ENCODE data around the gene FYB2. TPM values are rescaled to one million over a fixed set of nuclear protein-coding genes. Genes with fewer than 3 reads are reported as not detected.

The FYB2 gene
- total RNA-seq, 1 experiment from 2014 or later = 0.47 TPM

GRCh38 chr1:56696663-56697062, 122.5 kb downstream of the FYB2 start:
- no TSS peak for BruUV-seq (replicated peaks)
- H3K4me1 ChIP-seq (ENCODE audit: insufficient read depth, low read length, poor library complexity, severe bottlenecking) = no peaks in the 10 kb centered on the region
- ChIA-PET CTCF (no interaction called here), POLR2A (ENCODE audit: low non-redundant PET) (no interaction called here)
- no peaks in the 10 kb centered on the region for H3K36me3 ChIP-seq (ENCODE audit: insufficient read depth, low read length, poor library complexity, severe bottlenecking)
- no peak overlapping the region for H3K4me3 ChIP-seq (ENCODE audit: low read depth, low read length, poor library complexity, severe bottlenecking)
- no peak for DNase-seq (ENCODE audit: low spot score)
- H3K27me3 ChIP-seq (replicated peaks; ENCODE audit: insufficient read depth, low read depth, low read length, poor library complexity) = peaks cover 6% of the 10 kb centered on the region
- no peak for TF ChIP-seq CTCF (conservative IDR thresholded peaks at IDR 0.05; ENCODE audit: low read depth, low read length)
- TF ChIP-seq EZH2 (IDR thresholded peaks at IDR 0.05; ENCODE audit: borderline replicate concordance, low read depth, low read length, poor library complexity, severe bottlenecking) = no peak
- H3K27ac ChIP-seq (ENCODE audit: low read depth, low read length, poor library complexity, severe bottlenecking) = no peak overlapping the region
- intact Hi-C loops (cut with micrococcal nuclease; ENCODE audit: unreplicated experiment) = no loop called here
- H3K9me3 ChIP-seq (ENCODE audit: low read depth, low read length, poor library complexity, severe bottlenecking) = no peaks in the 10 kb centered on the region

GRCh38 chr1:56688522-56689026, 130.6 kb downstream of the FYB2 start:
- ChIA-PET CTCF (no interaction called here), POLR2A (ENCODE audit: low non-redundant PET) (no interaction called here)
- no peaks in the 10 kb centered on the region for H3K4me1 ChIP-seq (ENCODE audit: insufficient read depth, low read length, poor library complexity, severe bottlenecking)
- H3K4me3 ChIP-seq (ENCODE audit: low read depth, low read length, poor library complexity, severe bottlenecking) = no peak overlapping the region
- no peaks in the 10 kb centered on the region for H3K9me3 ChIP-seq (ENCODE audit: low read depth, low read length, poor library complexity, severe bottlenecking)
- TF ChIP-seq CTCF (conservative IDR thresholded peaks at IDR 0.05; ENCODE audit: low read depth, low read length) (no peak), EZH2 (IDR thresholded peaks at IDR 0.05; ENCODE audit: borderline replicate concordance, low read depth, low read length, poor library complexity, severe bottlenecking) (no peak)
- no peak for DNase-seq (ENCODE audit: low spot score)
- intact Hi-C loops (cut with micrococcal nuclease; ENCODE audit: unreplicated experiment) = no loop called here
- no peaks in the 10 kb centered on the region for H3K27me3 ChIP-seq (replicated peaks; ENCODE audit: insufficient read depth, low read depth, low read length, poor library complexity)
- no peaks in the 10 kb centered on the region for H3K36me3 ChIP-seq (ENCODE audit: insufficient read depth, low read length, poor library complexity, severe bottlenecking)
- no peak overlapping the region for H3K27ac ChIP-seq (ENCODE audit: low read depth, low read length, poor library complexity, severe bottlenecking)
- no TSS peak for BruUV-seq (replicated peaks)

GRCh38 chr1:56686169-56686568, 133.0 kb downstream of the FYB2 start:
- ChIA-PET CTCF (no interaction called here), POLR2A (ENCODE audit: low non-redundant PET) (no interaction called here)
- Histone ChIP-seq H3K27me3 (replicated peaks; ENCODE audit: insufficient read depth, low read depth, low read length, poor library complexity) (no peaks in the 10 kb centered on the region), H3K4me1 (ENCODE audit: insufficient read depth, low read length, poor library complexity, severe bottlenecking) (no peaks in the 10 kb centered on the region), H3K36me3 (ENCODE audit: insufficient read depth, low read length, poor library complexity, severe bottlenecking) (no peaks in the 10 kb centered on the region), H3K4me3 (ENCODE audit: low read depth, low read length, poor library complexity, severe bottlenecking) (no peak overlapping the region), H3K27ac (ENCODE audit: low read depth, low read length, poor library complexity, severe bottlenecking) (no peak overlapping the region), H3K9me3 (ENCODE audit: low read depth, low read length, poor library complexity, severe bottlenecking) (no peaks in the 10 kb centered on the region)
- intact Hi-C loops (cut with micrococcal nuclease; ENCODE audit: unreplicated experiment) = no loop called here
- TF ChIP-seq EZH2 (IDR thresholded peaks at IDR 0.05; ENCODE audit: borderline replicate concordance, low read depth, low read length, poor library complexity, severe bottlenecking) = no peak
- TF ChIP-seq CTCF (conservative IDR thresholded peaks at IDR 0.05; ENCODE audit: low read depth, low read length) = no peak
- DNase-seq (ENCODE audit: low spot score) = no peak
- BruUV-seq (replicated peaks) = no TSS peak
